Fibroblast of lung (primary cell): ENCODE results near the gene MGLL.

Experiments used
- EZH2 ChIP-seq: IDR thresholded peaks from 2 replicates; pipeline ENCODE4 v1.5.1; 2012; ENCODE audit warnings: low read length, control low read depth, mild to moderate bottlenecking; ENCODE audit errors: missing control alignments
- TF ChIP-seq, protein P1 (sequence below), 2 donors: IDR thresholded peaks in 1 of 2; conservative IDR thresholded peaks in 1 of 2; 1 replicate in 1 of 2; 2 replicates in 1 of 2; pipeline ENCODE4 v1.5.1; 2011 to 2012; ENCODE audit warnings: low read length in 2 of 2, control low read depth in 1 of 2, inconsistent platforms in 1 of 2, low read depth in 1 of 2, mild to moderate bottlenecking in 1 of 2

GRCh38 chr3:127867986-127868385, 45.7 kb upstream of the MGLL start:
- TF ChIP-seq, protein P1, sequence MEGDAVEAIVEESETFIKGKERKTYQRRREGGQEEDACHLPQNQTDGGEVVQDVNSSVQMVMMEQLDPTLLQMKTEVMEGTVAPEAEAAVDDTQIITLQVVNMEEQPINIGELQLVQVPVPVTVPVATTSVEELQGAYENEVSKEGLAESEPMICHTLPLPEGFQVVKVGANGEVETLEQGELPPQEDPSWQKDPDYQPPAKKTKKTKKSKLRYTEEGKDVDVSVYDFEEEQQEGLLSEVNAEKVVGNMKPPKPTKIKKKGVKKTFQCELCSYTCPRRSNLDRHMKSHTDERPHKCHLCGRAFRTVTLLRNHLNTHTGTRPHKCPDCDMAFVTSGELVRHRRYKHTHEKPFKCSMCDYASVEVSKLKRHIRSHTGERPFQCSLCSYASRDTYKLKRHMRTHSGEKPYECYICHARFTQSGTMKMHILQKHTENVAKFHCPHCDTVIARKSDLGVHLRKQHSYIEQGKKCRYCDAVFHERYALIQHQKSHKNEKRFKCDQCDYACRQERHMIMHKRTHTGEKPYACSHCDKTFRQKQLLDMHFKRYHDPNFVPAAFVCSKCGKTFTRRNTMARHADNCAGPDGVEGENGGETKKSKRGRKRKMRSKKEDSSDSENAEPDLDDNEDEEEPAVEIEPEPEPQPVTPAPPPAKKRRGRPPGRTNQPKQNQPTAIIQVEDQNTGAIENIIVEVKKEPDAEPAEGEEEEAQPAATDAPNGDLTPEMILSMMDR (conservative IDR thresholded peaks at IDR 0.05 in 1 of 2, IDR thresholded peaks at IDR 0.05 in 1 of 2; ENCODE audit: low read depth in 1 of 2, low read length in 2 of 2), result no peak
- no peak for TF ChIP-seq EZH2
